SH-SY5Y (cell line): ENCODE results near the gene NBPF1.

Source experiments
- GATA2 ChIP-seq: IDR thresholded peaks from 2 replicates; pipeline ENCODE4 v1.6.1; 2011; ENCODE audit warnings: mild to moderate bottlenecking, low read depth, low read length
- GATA3 ChIP-seq: IDR thresholded peaks from 2 replicates; pipeline ENCODE4 v1.6.1; 2011; ENCODE audit warnings: low read depth, mild to moderate bottlenecking, low read length, moderate library complexity

- TF ChIP-seq GATA3 (no peak), GATA2 (no peak)
Observed at GRCh38 chr1:16615253-16616252, 2.2 kb upstream of the NBPF1 start.
